Right lobe of liver (tissue), 4 donors: Measurements from ENCODE around the gene RBM47.

Source experiments
- CTCF ChIP-seq, 4 donors: fragments of 200-600 bp in 3 of 4; fragments of 450-650 bp in 1 of 4; IDR thresholded peaks; one replicate each; pipeline versions ENCODE4 v1.5.1 to v1.8.0; 2016 to 2022; ENCODE audit warnings: antibody characterized with exemption in 4 of 4, mild to moderate bottlenecking in 2 of 4
- POLR2A ChIP-seq: fragments of 450-650 bp; IDR thresholded peaks from one replicate; pipeline ENCODE4 v1.6.1; 2017; ENCODE audit warnings: antibody characterized with exemption, mild to moderate bottlenecking
- donor health status: DM: no; HTN: no; CAD: no.
- donor health status: DM: no; HTN: no; CAD: no.
- donor health status: DM: no; HTN: yes; CAD: no.

GRCh38 chr4:40378619-40379018 lies 251.0 kb downstream of the RBM47 start:
- no peak for TF ChIP-seq CTCF (IDR thresholded peaks at IDR 0.05)
- no peak for TF ChIP-seq POLR2A
